HUES64 (cell line): Measurements from ENCODE around the gene CENPO.

ENCODE experiments used
- H3K27ac ChIP-seq: 2 replicates; pipeline ENCODE4 v1.7.0; 2013; ENCODE audit warnings: low read depth, low read length, inconsistent platforms
- H3K27me3 ChIP-seq: 2 replicates; pipeline ENCODE4 v1.6.1; 2013; ENCODE audit warnings: mild to moderate bottlenecking, low read length; ENCODE audit not compliant: insufficient read depth
- H3K36me3 ChIP-seq: 2 replicates; pipeline ENCODE4 v1.6.1; 2013; ENCODE audit warnings: mild to moderate bottlenecking, low read length; ENCODE audit not compliant: insufficient read depth
- H3K4me1 ChIP-seq: 2 replicates; pipeline ENCODE4 v1.6.1; 2013; ENCODE audit warnings: mild to moderate bottlenecking, low read length, moderate library complexity; ENCODE audit not compliant: insufficient read depth
- H3K4me3 ChIP-seq: 2 replicates; pipeline ENCODE4 v1.5.1; 2013; ENCODE audit warnings: mild to moderate bottlenecking, low read length, moderate library complexity
- H3K9ac ChIP-seq: 2 replicates; pipeline ENCODE4 v1.6.1; 2013; ENCODE audit warnings: mild to moderate bottlenecking, low read depth, low read length
- H3K9me3 ChIP-seq: 2 replicates; pipeline ENCODE4 v1.6.1; 2013; ENCODE audit warnings: low read depth, low read length; ENCODE audit not compliant: insufficient read depth
- WGBS: fragments of 150-250, 120-280 bp; methylation state at CpG from one replicate; pipeline ENCODE4 v1.1.7; 2013; ENCODE audit warnings: missing lambda C conversion rate; 5-methylcytosine and 5-hydroxymethylcytosine counted together

Gene CENPO

GRCh38 chr2:24853046-24853445 is 59.8 kb downstream of the CENPO start:
- Histone ChIP-seq H3K27me3 (no peaks in the 10 kb centered on the region), H3K4me1 (peaks cover 3% of the 10 kb centered on the region; the same call in 1 of the 2 replicates), H3K9ac (no peak overlapping the region), H3K4me3 (no peak overlapping the region), H3K36me3 (no peaks in the 10 kb centered on the region), H3K9me3 (peaks cover 6% of the 10 kb centered on the region; the same call in 1 of the 2 replicates), H3K27ac (no peak overlapping the region)
- WGBS = 96% methylated on average over 9 of the region's 9 CpGs

- Histone ChIP-seq H3K36me3 (no peaks in the 10 kb centered on the region), H3K9ac (no peak overlapping the region), H3K9me3 (no peaks in the 10 kb centered on the region), H3K27me3 (no peaks in the 10 kb centered on the region), H3K4me3 (no peak overlapping the region), H3K27ac (no peak overlapping the region), H3K4me1 (peaks cover 3% of the 10 kb centered on the region; the same call in 1 of the 2 replicates)
- 95% methylated on average over 3 of the region's 3 CpGs for WGBS
Observed at GRCh38 chr2:24853996-24854395, 60.8 kb downstream of the CENPO start.

- H3K4me3 ChIP-seq = no peak overlapping the region
- no peak overlapping the region for H3K9ac ChIP-seq
- H3K36me3 ChIP-seq = no peaks in the 10 kb centered on the region
- peaks cover 3% of the 10 kb centered on the region; the same call in 1 of the 2 replicates for H3K4me1 ChIP-seq
- no peak overlapping the region for H3K27ac ChIP-seq
- no peaks in the 10 kb centered on the region for H3K27me3 ChIP-seq
- no peaks in the 10 kb centered on the region for H3K9me3 ChIP-seq
- 90% methylated on average over 8 of the region's 8 CpGs for WGBS
Observed at GRCh38 chr2:24855022-24855622, 61.9 kb downstream of the CENPO start.

- no peaks in the 10 kb centered on the region for H3K36me3 ChIP-seq
- no peaks in the 10 kb centered on the region for H3K9me3 ChIP-seq
- H3K9ac ChIP-seq = no peak overlapping the region
- no peak overlapping the region for H3K27ac ChIP-seq
- no peak overlapping the region for H3K4me3 ChIP-seq
- no peaks in the 10 kb centered on the region for H3K27me3 ChIP-seq
- 69% methylated on average over 4 of the region's 4 CpGs for WGBS
- H3K4me1 ChIP-seq = peaks cover 3% of the 10 kb centered on the region; the same call in 1 of the 2 replicates
Observed at GRCh38 chr2:24855726-24856125, 62.5 kb downstream of the CENPO start.

GRCh38 chr2:24856791-24857211 is 63.6 kb downstream of the CENPO start:
- H3K36me3 ChIP-seq = no peaks in the 10 kb centered on the region
- H3K4me1 ChIP-seq = peaks cover 3% of the 10 kb centered on the region; the same call in 1 of the 2 replicates
- H3K4me3 ChIP-seq = no peak overlapping the region
- H3K9me3 ChIP-seq = no peaks in the 10 kb centered on the region
- 82% methylated on average over 5 of the region's 5 CpGs for WGBS
- no peak overlapping the region for H3K27ac ChIP-seq
- no peaks in the 10 kb centered on the region for H3K27me3 ChIP-seq
- no peak overlapping the region for H3K9ac ChIP-seq

GRCh38 chr2:24857746-24858145 is 64.5 kb downstream of the CENPO start:
- no peak overlapping the region for H3K9ac ChIP-seq
- no peaks in the 10 kb centered on the region for H3K36me3 ChIP-seq
- WGBS = 94% methylated on average over 6 of the region's 6 CpGs
- no peaks in the 10 kb centered on the region for H3K27me3 ChIP-seq
- no peak overlapping the region for H3K4me3 ChIP-seq
- no peaks in the 10 kb centered on the region for H3K9me3 ChIP-seq
- peaks cover 3% of the 10 kb centered on the region; the same call in 1 of the 2 replicates for H3K4me1 ChIP-seq
- no peak overlapping the region for H3K27ac ChIP-seq

- no peaks in the 10 kb centered on the region for H3K9me3 ChIP-seq
- no peak overlapping the region for H3K27ac ChIP-seq
- H3K27me3 ChIP-seq = no peaks in the 10 kb centered on the region
- H3K4me1 ChIP-seq = peaks cover 3% of the 10 kb centered on the region; the same call in 1 of the 2 replicates
- no peaks in the 10 kb centered on the region for H3K36me3 ChIP-seq
- no peak overlapping the region for H3K9ac ChIP-seq
- H3K4me3 ChIP-seq = no peak overlapping the region
- 93% methylated on average over 13 of the region's 13 CpGs for WGBS
Observed at GRCh38 chr2:24858996-24859395, 65.8 kb downstream of the CENPO start.

GRCh38 chr2:24859968-24860600 is 66.9 kb downstream of the CENPO start:
- H3K36me3 ChIP-seq = no peaks in the 10 kb centered on the region
- H3K9me3 ChIP-seq = no peaks in the 10 kb centered on the region
- no peak overlapping the region for H3K9ac ChIP-seq
- H3K4me3 ChIP-seq = no peak overlapping the region
- no peaks in the 10 kb centered on the region for H3K27me3 ChIP-seq
- H3K27ac ChIP-seq = no peak overlapping the region
- peaks cover 3% of the 10 kb centered on the region; the same call in 1 of the 2 replicates for H3K4me1 ChIP-seq
- 93% methylated on average over 15 of the region's 15 CpGs for WGBS

GRCh38 chr2:24860631-24861030 is 67.4 kb downstream of the CENPO start:
- WGBS = 96% methylated on average over 7 of the region's 7 CpGs
- no peaks in the 10 kb centered on the region for H3K27me3 ChIP-seq
- no peak overlapping the region for H3K9ac ChIP-seq
- H3K4me1 ChIP-seq = peaks cover 3% of the 10 kb centered on the region; the same call in 1 of the 2 replicates
- H3K4me3 ChIP-seq = no peak overlapping the region
- H3K9me3 ChIP-seq = no peaks in the 10 kb centered on the region
- H3K27ac ChIP-seq = no peak overlapping the region
- H3K36me3 ChIP-seq = no peaks in the 10 kb centered on the region

- Histone ChIP-seq H3K4me3 (no peak overlapping the region), H3K4me1 (no peaks in the 10 kb centered on the region), H3K9me3 (no peaks in the 10 kb centered on the region), H3K9ac (no peak overlapping the region), H3K27ac (no peak overlapping the region), H3K36me3 (no peaks in the 10 kb centered on the region), H3K27me3 (no peaks in the 10 kb centered on the region)
- WGBS = 93% methylated on average over 11 of the region's 11 CpGs
Observed at GRCh38 chr2:24861500-24861899, 68.3 kb downstream of the CENPO start.

GRCh38 chr2:24863641-24864040 is 70.4 kb downstream of the CENPO start:
- no peaks in the 10 kb centered on the region for H3K4me1 ChIP-seq
- no peaks in the 10 kb centered on the region for H3K9me3 ChIP-seq
- no peak overlapping the region for H3K9ac ChIP-seq
- H3K27ac ChIP-seq = no peak overlapping the region
- WGBS = 88% methylated on average over 2 of the region's 3 CpGs
- no peaks in the 10 kb centered on the region for H3K27me3 ChIP-seq
- H3K4me3 ChIP-seq = no peak overlapping the region
- no peaks in the 10 kb centered on the region for H3K36me3 ChIP-seq
